Measurements from ENCODE around the gene UGT1A1. TPM values are rescaled to one million over a fixed set of nuclear protein-coding genes. Genes with fewer than 3 reads are reported as not detected.

Gene UGT1A1
- total RNA-seq, 4 donors from 2014 or later = 1.7 to 72.9 (median 26.9) TPM

DNA sequence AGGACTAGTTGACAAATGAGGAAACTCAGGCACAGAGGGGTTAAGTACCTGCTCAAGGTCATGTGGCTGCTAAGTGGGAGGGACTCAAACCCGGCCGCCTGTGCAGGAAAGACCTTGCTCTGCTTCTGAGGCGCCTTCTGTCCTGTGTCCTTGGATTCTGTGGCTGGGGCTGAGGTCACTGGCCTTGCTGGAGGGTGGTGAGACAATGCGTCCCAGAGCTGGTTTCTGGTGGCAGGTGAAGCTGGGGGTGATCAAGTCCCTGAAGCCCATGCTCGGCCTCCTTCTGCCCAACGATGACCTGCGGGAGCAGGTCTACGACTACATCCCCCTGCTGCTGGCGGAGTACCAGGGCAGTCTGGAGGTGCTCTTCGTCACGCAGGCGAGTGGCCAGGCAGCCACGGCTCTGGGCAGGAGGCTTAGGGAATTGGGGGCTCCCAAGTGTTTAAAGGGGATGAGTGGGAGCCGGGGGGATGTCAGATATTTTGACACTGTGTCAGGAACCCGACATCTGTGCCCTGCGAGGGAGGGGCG lies 34.1 kb downstream of the UGT1A1 start:
- DNase-seq = no peak
- no peak overlapping the region for H3K27ac ChIP-seq

DNA sequence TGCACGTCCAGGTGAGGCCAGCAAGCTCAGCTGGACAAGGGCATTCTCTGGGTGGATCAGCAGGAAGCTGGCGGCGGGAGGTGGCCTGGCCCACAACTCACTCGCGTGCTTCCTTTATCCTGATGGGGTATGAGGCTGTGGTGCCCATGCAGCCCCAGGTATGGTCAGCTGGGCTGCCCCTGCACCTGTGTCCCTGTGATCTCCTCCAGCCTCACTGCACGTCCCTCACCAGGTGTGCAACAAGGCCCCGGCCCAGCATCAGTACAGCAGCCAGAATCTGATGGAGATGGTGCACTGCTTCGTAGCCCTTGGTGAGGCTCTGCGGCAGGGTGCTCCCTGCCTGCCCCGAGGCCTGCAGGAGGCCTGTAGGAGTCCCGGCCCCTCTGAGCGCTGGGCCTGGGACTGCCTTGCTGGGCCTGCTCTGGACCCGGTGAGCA lies 35.7 kb downstream of the UGT1A1 start:
- DNase-seq = peak in 1 of 3 donors; percentile 35
- no peaks in the 10 kb centered on the region for H3K36me3 ChIP-seq
- no peaks in the 10 kb centered on the region for H3K27me3 ChIP-seq

More for the DNA sequence above, 34.1 kb downstream of the UGT1A1 start:
- no peaks in the 10 kb centered on the region for H3K36me3 ChIP-seq
- H3K4me1 ChIP-seq = no peaks in the 10 kb centered on the region
- no peak overlapping the region for H3K4me3 ChIP-seq
- no peaks in the 10 kb centered on the region for H3K9me3 ChIP-seq
- TF ChIP-seq, protein P1, sequence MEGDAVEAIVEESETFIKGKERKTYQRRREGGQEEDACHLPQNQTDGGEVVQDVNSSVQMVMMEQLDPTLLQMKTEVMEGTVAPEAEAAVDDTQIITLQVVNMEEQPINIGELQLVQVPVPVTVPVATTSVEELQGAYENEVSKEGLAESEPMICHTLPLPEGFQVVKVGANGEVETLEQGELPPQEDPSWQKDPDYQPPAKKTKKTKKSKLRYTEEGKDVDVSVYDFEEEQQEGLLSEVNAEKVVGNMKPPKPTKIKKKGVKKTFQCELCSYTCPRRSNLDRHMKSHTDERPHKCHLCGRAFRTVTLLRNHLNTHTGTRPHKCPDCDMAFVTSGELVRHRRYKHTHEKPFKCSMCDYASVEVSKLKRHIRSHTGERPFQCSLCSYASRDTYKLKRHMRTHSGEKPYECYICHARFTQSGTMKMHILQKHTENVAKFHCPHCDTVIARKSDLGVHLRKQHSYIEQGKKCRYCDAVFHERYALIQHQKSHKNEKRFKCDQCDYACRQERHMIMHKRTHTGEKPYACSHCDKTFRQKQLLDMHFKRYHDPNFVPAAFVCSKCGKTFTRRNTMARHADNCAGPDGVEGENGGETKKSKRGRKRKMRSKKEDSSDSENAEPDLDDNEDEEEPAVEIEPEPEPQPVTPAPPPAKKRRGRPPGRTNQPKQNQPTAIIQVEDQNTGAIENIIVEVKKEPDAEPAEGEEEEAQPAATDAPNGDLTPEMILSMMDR (IDR thresholded peaks at IDR 0.05) = no peak
- no peak for TF ChIP-seq POLR2A (IDR thresholded peaks at IDR 0.05)
- H3K27me3 ChIP-seq = no peaks in the 10 kb centered on the region

DNA sequence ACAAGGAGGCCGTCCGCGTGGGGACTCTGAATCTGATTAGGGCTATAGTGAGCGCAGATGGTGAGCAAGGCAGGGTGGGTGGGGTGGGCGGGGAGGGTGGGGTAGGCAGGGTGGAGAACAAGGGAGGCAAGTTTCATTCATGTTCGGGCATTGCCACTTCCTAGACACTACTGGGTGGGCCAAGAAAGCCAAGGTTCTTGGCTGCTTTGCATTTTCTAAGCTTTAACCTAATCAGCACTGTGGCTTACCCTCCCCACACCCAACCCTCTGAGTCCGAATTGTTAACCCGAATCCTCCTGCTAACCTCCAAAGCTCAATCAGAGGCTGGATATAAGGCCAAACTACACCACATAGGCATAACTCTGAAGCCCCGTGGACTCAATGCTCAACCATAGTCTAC lies 36.2 kb downstream of the UGT1A1 start:
- H3K4me1 ChIP-seq = no peaks in the 10 kb centered on the region
- no peaks in the 10 kb centered on the region for H3K9me3 ChIP-seq
- TF ChIP-seq, protein P1 (IDR thresholded peaks at IDR 0.05) = no peak
- TF ChIP-seq POLR2A (IDR thresholded peaks at IDR 0.05) = no peak
- no peaks in the 10 kb centered on the region for H3K27me3 ChIP-seq
- no peak overlapping the region for H3K27ac ChIP-seq
- no peak overlapping the region for H3K4me3 ChIP-seq
- peak in 1 of 3 donors; percentile 16 for DNase-seq
- no peaks in the 10 kb centered on the region for H3K36me3 ChIP-seq

More for the DNA sequence above, 35.7 kb downstream of the UGT1A1 start:
- TF ChIP-seq POLR2A (IDR thresholded peaks at IDR 0.05) = no peak
- TF ChIP-seq, protein P1 (IDR thresholded peaks at IDR 0.05) = no peak
- no peak overlapping the region for H3K4me3 ChIP-seq
- H3K27ac ChIP-seq = no peak overlapping the region
- H3K4me1 ChIP-seq = no peaks in the 10 kb centered on the region
- H3K9me3 ChIP-seq = no peaks in the 10 kb centered on the region

DNA sequence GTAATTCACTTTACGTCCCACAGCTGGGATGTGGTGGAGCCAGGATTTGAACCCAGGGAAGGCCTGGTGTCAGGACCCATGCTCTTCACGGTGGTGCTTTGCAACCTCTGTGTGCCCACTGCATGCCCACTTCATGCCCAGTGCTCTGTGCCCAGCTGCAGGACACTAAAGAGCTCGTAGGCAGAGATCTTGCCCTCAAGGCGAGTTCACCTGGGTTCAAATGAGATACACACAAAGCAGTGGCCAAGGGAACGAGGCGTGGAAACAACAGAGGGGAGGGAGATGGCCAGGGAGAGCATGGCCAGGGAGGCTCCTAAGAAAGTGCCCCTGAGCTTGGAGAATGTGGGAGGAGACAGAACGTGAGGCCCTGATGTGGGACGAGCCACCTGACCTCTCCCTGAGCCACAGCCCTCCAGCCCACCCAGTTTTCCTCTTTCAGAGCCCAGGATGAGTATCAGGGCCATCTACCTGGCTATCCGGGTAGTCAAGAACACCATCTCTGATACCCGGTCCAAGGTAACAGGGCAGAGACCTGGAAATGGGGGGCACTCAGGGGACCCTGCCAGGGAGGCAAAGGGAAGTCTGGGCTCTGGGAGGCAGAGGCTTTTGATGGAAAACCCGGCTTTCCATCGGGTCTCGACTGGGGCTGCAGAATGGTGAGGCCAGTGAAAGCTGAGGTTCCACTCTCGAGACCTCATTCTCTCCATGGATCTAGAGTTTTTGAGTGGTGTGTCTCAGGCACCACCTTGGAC lies 38.4 kb downstream of the UGT1A1 start:
- Histone ChIP-seq H3K27me3 (no peaks in the 10 kb centered on the region), H3K9me3 (no peaks in the 10 kb centered on the region)
- DNase-seq = peak in 1 of 3 donors; percentile 26

DNA sequence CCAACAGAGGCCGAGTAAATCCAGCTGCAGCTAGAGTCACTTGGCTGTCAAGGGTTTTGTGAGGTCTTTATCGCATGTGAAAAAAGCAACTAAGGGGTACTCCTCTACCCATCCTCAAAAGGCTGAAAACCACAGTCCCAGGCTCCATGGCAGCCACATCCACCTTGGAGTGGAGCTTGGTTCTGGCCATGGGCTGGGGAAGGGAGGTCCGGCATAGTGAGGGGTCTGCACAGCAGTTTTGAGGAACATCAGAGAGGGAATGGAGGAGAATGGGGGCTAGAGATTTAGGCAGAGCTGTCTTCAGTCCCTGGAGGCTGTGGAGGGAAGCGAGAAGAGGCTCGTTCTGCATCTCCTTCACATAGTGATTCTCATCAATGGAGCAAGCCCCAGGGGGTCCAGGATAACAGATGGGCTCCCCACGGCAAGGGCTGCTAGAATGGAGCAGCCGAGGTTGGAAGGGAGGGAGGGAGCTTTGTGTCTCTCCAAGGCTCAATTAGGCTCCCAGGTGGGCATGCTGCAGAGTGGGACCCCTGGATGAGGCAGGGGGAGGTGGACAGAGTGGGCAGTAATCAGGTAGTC lies 39.1 kb downstream of the UGT1A1 start:
- TF ChIP-seq, protein P1 (IDR thresholded peaks at IDR 0.05) = no peak
- TF ChIP-seq POLR2A (IDR thresholded peaks at IDR 0.05) = no peak
- H3K4me3 ChIP-seq = no peak overlapping the region
- H3K9me3 ChIP-seq = no peaks in the 10 kb centered on the region
- no peaks in the 10 kb centered on the region for H3K27me3 ChIP-seq
- no peaks in the 10 kb centered on the region for H3K36me3 ChIP-seq
- no peaks in the 10 kb centered on the region for H3K4me1 ChIP-seq
- no peak overlapping the region for H3K27ac ChIP-seq
- peak in 1 of 3 donors; percentile 20 for DNase-seq

More for the DNA sequence above, 38.4 kb downstream of the UGT1A1 start:
- H3K27ac ChIP-seq = no peak overlapping the region
- H3K4me3 ChIP-seq = no peak overlapping the region
- no peaks in the 10 kb centered on the region for H3K36me3 ChIP-seq
- no peak for TF ChIP-seq POLR2A (IDR thresholded peaks at IDR 0.05)
- TF ChIP-seq, protein P1 (IDR thresholded peaks at IDR 0.05) = no peak
- H3K4me1 ChIP-seq = no peaks in the 10 kb centered on the region

Measured in Peyer's patch (tissue), 4 donors.